Measurements from ENCODE around the gene SLC35D1. TPM values are rescaled to one million over a fixed set of nuclear protein-coding genes. Genes with fewer than 3 reads are reported as not detected.

Gene SLC35D1
- total RNA-seq, 6 experiments from 2014 or later, result 19.8 to 26.0 (median 22.3) TPM

DNA sequence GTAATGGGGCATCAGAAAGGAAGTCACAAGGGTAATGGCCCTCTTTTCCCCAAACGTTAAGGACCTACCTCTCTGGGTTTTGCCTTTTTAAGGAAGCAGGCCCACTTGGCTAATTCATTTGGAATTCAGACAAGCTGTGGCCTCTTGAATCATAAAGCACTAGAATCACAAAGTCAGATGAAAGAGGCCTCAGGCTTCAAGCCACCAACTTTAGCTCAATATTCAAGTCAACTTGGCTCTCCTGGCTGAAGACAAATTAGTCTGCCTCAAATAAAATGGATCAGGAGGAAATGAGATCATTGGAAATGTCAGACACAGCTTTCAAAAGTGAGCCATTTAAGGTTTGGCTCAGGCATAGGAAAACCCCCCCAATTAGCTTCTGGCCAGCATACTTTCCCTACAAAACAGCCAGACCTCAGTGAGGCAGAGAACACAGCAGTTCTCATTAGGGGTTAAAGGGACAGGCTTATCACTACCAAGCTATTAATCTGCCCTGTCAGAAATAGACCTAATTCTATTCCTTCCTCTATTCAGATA lies 34.3 kb downstream of the SLC35D1 start:
- H3K36me3 Mint-ChIP-seq (ENCODE audit: low read depth), result peaks cover 30% of the 10 kb centered on the region
- DNase-seq, result peak; percentile 90
- H3K9me3 Mint-ChIP-seq, result no peaks in the 10 kb centered on the region
- no peaks in the 10 kb centered on the region for H3K27me3 Mint-ChIP-seq (ENCODE audit: insufficient read depth)
- peaks cover 52% of the 10 kb centered on the region for H3K4me1 Mint-ChIP-seq (ENCODE audit: low read depth)
- H3K27ac Mint-ChIP-seq, result peak overlapping the region; percentile 81
- H3K4me3 Mint-ChIP-seq, result peak overlapping the region; percentile 57
- TF ChIP-seq, protein P1, sequence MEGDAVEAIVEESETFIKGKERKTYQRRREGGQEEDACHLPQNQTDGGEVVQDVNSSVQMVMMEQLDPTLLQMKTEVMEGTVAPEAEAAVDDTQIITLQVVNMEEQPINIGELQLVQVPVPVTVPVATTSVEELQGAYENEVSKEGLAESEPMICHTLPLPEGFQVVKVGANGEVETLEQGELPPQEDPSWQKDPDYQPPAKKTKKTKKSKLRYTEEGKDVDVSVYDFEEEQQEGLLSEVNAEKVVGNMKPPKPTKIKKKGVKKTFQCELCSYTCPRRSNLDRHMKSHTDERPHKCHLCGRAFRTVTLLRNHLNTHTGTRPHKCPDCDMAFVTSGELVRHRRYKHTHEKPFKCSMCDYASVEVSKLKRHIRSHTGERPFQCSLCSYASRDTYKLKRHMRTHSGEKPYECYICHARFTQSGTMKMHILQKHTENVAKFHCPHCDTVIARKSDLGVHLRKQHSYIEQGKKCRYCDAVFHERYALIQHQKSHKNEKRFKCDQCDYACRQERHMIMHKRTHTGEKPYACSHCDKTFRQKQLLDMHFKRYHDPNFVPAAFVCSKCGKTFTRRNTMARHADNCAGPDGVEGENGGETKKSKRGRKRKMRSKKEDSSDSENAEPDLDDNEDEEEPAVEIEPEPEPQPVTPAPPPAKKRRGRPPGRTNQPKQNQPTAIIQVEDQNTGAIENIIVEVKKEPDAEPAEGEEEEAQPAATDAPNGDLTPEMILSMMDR (IDR thresholded peaks at IDR 0.05), result no peak

DNA sequence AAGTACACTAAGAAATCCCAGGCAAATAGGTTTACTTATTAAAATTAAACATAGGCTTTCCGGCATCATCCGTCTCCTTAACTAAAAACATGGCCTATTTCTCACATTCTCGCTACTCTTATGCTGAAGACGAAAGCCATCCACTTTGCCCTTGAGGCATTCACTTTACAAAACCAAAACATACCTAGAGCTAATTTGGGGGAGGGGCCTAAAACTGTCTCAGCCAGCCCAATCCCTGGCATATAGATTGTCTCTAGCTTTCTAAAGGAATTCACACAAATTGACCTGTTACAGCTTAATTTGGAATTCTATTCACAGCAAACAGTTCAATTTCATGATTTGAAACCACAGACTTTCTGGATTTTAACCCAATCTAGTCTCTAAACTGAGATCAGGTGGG lies 34.8 kb downstream of the SLC35D1 start:
- no peak for DNase-seq
- Mint-ChIP-seq H3K4me3 (peak overlapping the region; percentile 57; the same call in 1 of the 2 replicates), H3K9me3 (no peaks in the 10 kb centered on the region), H3K27me3 (ENCODE audit: insufficient read depth) (no peaks in the 10 kb centered on the region), H3K36me3 (ENCODE audit: low read depth) (peaks cover 26% of the 10 kb centered on the region), H3K4me1 (ENCODE audit: low read depth) (peaks cover 54% of the 10 kb centered on the region), H3K27ac (peak overlapping the region; percentile 81)
- TF ChIP-seq, protein P1 (IDR thresholded peaks at IDR 0.05), result no peak

DNA sequence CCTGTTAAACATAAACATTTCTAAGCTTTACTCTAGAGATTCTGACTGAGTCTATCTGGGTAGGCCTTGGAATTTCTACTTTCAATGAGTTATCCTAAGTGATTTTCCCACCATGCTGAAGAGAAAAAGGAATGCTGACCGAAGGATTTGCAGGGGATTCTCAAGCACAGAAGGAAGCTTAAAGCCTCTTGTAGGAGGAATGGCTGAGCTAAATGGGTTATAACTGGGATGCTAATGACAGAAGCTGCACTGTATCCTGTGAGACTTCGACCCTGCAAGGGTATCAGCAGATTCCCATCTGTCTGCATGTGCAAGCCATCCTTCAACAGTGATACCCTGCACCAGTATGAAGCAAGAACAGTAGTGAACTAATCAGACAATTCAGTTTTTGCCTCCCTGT lies 35.4 kb downstream of the SLC35D1 start:
- Mint-ChIP-seq H3K27ac (peak overlapping the region; percentile 81), H3K4me1 (ENCODE audit: low read depth) (peaks cover 60% of the 10 kb centered on the region), H3K9me3 (no peaks in the 10 kb centered on the region), H3K36me3 (ENCODE audit: low read depth) (peaks cover 24% of the 10 kb centered on the region), H3K4me3 (peak overlapping the region; percentile 57; the same call in 1 of the 2 replicates), H3K27me3 (ENCODE audit: insufficient read depth) (no peaks in the 10 kb centered on the region)
- no peak for DNase-seq
- TF ChIP-seq, protein P1 (IDR thresholded peaks at IDR 0.05), result no peak

DNA sequence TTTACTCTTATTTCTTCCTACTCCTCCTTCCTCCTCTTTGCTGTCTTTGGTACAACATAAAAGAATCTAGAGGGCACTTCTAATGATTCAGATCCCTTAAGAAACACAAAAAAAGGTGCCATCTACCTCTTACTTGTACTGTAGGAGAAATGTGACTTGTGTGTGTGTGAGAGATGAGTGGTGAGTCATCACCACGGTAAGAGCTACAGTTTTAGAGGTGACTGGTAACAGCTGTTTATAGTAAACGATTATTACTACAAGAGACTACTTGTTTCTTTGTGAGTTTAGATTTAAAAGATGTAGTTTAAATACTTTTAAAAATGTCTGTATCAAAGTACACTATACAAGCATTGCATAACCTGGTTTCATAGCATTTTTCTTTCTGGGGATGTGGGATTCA lies 40.4 kb downstream of the SLC35D1 start:
- Mint-ChIP-seq H3K27ac (peak overlapping the region; percentile 49; the same call in 1 of the 2 replicates), H3K27me3 (ENCODE audit: insufficient read depth) (0 out of 2 replicates have a peak, but pooled peaks cover 2% of the 10 kb centered on the region), H3K36me3 (ENCODE audit: low read depth) (peaks cover 40% of the 10 kb centered on the region), H3K4me1 (ENCODE audit: low read depth) (peaks cover 18% of the 10 kb centered on the region), H3K9me3 (no peaks in the 10 kb centered on the region), H3K4me3 (no peak overlapping the region)
- DNase-seq, result peak; percentile 53
- TF ChIP-seq, protein P1 (IDR thresholded peaks at IDR 0.05), result no peak

DNA sequence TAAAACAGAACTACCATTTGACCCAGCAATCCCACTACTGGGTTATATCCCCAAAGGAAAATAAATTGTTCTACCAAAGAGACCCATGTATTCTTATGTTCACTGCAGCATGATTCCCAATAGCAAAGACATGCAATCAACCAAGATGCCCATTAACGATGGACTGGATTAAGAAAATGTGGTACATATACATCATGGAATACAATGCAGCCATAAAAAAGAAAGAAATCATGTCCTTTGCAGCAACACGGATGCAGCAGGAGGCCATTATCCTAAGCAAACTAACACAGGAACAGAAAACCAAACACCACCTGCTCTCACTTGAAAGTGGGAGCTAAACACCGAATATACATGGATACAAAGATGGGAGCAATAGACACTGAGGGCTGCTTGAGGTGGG lies 44.2 kb downstream of the SLC35D1 start:
- Mint-ChIP-seq H3K27ac (no peak overlapping the region), H3K36me3 (ENCODE audit: low read depth) (peaks cover 37% of the 10 kb centered on the region), H3K4me3 (no peak overlapping the region), H3K4me1 (ENCODE audit: low read depth) (peaks cover 12% of the 10 kb centered on the region), H3K27me3 (ENCODE audit: insufficient read depth) (peaks cover 2% of the 10 kb centered on the region; the same call in 1 of the 2 replicates), H3K9me3 (no peaks in the 10 kb centered on the region)
- no peak for DNase-seq
- TF ChIP-seq, protein P1 (IDR thresholded peaks at IDR 0.05), result no peak
